ENCODE results near the gene NR6A1. TPM values are rescaled to one million over a fixed set of nuclear protein-coding genes. Genes with fewer than 3 reads are reported as not detected.
A peak's percentile ranks its signal among the peaks of the same experiment; 100 is the strongest.

NR6A1 gene
- total and polyA plus RNA-seq, 2 of the 13 experiments (the other 11 are each of a cell fraction or from before 2014, with no cell fraction given) = 28.1 to 31.5 TPM

DNA sequence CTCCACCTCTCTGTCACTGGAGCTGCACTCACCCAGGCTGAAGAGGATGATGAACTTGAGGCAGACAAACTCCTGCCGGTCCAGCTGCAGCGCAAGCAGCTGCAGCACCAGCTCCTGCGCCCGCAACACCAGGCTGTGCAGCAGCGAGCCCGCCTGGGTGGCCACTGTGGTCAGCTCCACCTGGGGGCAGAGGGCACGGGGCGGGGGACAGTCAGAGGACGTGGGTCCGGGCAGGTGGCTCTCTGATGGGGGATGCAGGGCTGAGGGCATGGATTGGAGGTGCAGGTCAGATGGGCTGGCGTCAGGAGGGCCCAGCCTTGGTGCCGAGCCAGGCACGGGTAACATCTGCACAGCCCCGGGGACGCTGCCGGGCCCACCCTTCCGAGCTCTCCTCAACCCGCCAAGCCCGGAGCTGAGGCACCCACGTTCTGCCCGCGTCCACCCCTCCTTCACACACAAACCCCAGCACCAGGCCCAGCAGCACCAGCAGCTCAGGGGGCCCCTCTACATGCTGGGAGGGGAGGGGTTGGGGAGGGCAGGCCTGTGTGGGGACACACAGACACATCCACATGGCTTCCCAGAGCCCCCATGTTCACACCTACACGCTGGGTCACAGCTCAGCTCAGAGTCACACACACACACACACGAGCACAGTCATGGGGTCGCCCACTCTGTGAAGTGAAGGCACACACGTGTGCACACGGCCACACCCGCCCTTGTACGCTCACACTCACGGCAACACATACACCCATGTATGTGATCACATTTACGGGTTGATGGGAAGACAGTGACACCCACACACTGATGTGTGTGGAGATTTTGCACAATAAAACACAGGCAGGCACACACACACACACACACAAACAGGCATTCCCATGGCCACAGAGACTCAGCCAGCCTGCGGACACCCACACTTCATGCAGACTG is 279.8 kb downstream of the NR6A1 start:
- no peak overlapping the region for H3K4me2 ChIP-seq (ENCODE audit: low read depth, low read length)
- no peak overlapping the region for H3K27ac ChIP-seq (ENCODE audit: extremely low read length, insufficient read depth, low read length)
- peak; percentile 3; the same call in 1 of the 3 replicates for ATAC-seq
- no peak for TF ChIP-seq CCAR2 (optimal IDR thresholded peaks at IDR 0.05; ENCODE audit: low read depth, low read length)
- TF ChIP-seq TARDBP (CRISPR knock-in tag; IDR thresholded peaks at IDR 0.05) = 0 out of 2 replicates have a peak, but pooled peaks have one; percentile 39
- peak; percentile 84 for TF ChIP-seq AGO2 (optimal IDR thresholded peaks at IDR 0.05; ENCODE audit: low read depth, low read length)
- no peak for TF ChIP-seq NR2C2 (CRISPR knock-in tag; IDR thresholded peaks at IDR 0.05; ENCODE audit: borderline replicate concordance)
- TF ChIP-seq HNRNPH1 (optimal IDR thresholded peaks at IDR 0.05; ENCODE audit: low read depth, low read length) = peak; percentile 17
- no peak for TF ChIP-seq ARNTL (CRISPR knock-in tag; IDR thresholded peaks at IDR 0.05)
- TF ChIP-seq, protein P1, sequence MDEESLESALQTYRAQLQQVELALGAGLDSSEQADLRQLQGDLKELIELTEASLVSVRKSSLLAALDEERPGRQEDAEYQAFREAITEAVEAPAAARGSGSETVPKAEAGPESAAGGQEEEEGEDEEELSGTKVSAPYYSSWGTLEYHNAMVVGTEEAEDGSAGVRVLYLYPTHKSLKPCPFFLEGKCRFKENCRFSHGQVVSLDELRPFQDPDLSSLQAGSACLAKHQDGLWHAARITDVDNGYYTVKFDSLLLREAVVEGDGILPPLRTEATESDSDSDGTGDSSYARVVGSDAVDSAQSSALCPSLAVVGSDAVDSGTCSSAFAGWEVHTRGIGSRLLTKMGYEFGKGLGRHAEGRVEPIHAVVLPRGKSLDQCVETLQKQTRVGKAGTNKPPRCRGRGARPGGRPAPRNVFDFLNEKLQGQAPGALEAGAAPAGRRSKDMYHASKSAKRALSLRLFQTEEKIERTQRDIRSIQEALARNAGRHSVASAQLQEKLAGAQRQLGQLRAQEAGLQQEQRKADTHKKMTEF (CRISPR knock-in tag; IDR thresholded peaks at IDR 0.05) = no peak
- TF ChIP-seq, protein P2, sequence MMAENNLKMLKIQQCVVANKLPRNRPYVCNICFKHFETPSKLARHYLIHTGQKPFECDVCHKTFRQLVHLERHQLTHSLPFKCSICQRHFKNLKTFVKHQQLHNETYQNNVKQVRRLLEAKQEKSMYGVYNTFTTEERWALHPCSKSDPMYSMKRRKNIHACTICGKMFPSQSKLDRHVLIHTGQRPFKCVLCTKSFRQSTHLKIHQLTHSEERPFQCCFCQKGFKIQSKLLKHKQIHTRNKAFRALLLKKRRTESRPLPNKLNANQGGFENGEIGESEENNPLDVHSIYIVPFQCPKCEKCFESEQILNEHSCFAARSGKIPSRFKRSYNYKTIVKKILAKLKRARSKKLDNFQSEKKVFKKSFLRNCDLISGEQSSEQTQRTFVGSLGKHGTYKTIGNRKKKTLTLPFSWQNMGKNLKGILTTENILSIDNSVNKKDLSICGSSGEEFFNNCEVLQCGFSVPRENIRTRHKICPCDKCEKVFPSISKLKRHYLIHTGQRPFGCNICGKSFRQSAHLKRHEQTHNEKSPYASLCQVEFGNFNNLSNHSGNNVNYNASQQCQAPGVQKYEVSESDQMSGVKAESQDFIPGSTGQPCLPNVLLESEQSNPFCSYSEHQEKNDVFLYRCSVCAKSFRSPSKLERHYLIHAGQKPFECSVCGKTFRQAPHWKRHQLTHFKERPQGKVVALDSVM (CRISPR knock-in tag; IDR thresholded peaks at IDR 0.05) = no peak
- 0 out of 4 replicates have a peak, but pooled peaks of 1 of the 2 experiments have one; percentile 5 for TF ChIP-seq POLR2A (IDR thresholded peaks at IDR 0.05; ENCODE audit: insufficient read depth in 1 of 2, low read depth in 2 of 2, low read length in 2 of 2)
- 0 out of 2 replicates have a peak, but pooled peaks have one; percentile 36 for TF ChIP-seq RBFOX2 (IDR thresholded peaks at IDR 0.05; ENCODE audit: low read depth, low read length)
- TF ChIP-seq KDM4B (CRISPR knock-in tag; IDR thresholded peaks at IDR 0.05) = no peak
- no peaks in the 10 kb centered on the region for H3K9me3 ChIP-seq (ENCODE audit: low read length)
- no peak for FAIRE-seq
- BruUV-seq (replicated peaks) = no TSS peak
- DNase-seq (ENCODE audit: low spot score) = no peak
- no peak overlapping the region for H2AFZ ChIP-seq (ENCODE audit: low read length)
- no peaks in the 10 kb centered on the region for H3K27me3 ChIP-seq (ENCODE audit: control insufficient read depth in 1 of 2, insufficient read depth in 2 of 2, low read length in 2 of 2)
- H3K9ac ChIP-seq (ENCODE audit: insufficient read depth, low read depth, low read length) = no peak overlapping the region
- intact Hi-C loops (cut with micrococcal nuclease; ENCODE audit: unreplicated experiment) (no loop called here), in situ Hi-C loops (cut with HindIII; ENCODE audit: extremely low pct_ligation_motif_present, low pct_unique_long_range_greater_than_20kb) (no loop called here)
- ChIA-PET CTCF (ENCODE audit: low intra/inter-chr PET ratio, low total read pairs) (no interaction called here), POLR2A (no interaction called here)
- H4K20me1 ChIP-seq (ENCODE audit: insufficient read depth, low read length) = no peaks in the 10 kb centered on the region
- H3K4me3 ChIP-seq (replicated peaks in 1 of 3; ENCODE audit: insufficient read depth in 1 of 3, low read depth in 2 of 3, low read length in 3 of 3) = no peak overlapping the region
- H3K4me1 ChIP-seq (ENCODE audit: insufficient read depth, low read length) = no peaks in the 10 kb centered on the region
- no peaks in the 10 kb centered on the region for H3K79me2 ChIP-seq (ENCODE audit: insufficient read depth, low read length)
- 94% methylated on average over 11 of the region's 32 CpGs for WGBS (ENCODE audit: low lambda C conversion rate)
- peaks cover 1 to 2% of the 10 kb centered on the region in 2 experiments; a peak in 3 of 5 replicates for H3K36me3 ChIP-seq (replicated peaks in 1 of 2; ENCODE audit: control insufficient read depth in 1 of 2, insufficient read depth in 2 of 2, low read length in 2 of 2)
